Natural killer cell (primary cell): ENCODE results near the gene BRD3OS. TPM values are rescaled to one million over a fixed set of nuclear protein-coding genes. Genes with fewer than 3 reads are reported as not detected.

Source experiments
- ATAC-seq, 3 donors: fragments of 150-1000 bp in 2 of 3; fragments of 200-7000 bp in 1 of 3; cut with Tn5 transposase; 1 replicate in 1 of 3; 2 replicates in 2 of 3; pipeline ENCODE4 v1.10.0; 2021; ENCODE audit warnings: mild to moderate bottlenecking in 2 of 3, moderate library complexity in 2 of 3
- DNase-seq, 2 donors: peaks; one replicate each; pipeline versions ENCODE4 v3.0.0 to v3.0.0-alpha.2; 2013 to 2021; ENCODE audit warnings: mixed read lengths in 1 of 2
- H3K27ac ChIP-seq: one replicate; pipeline ENCODE4 v1.5.1; 2013; ENCODE audit warnings: mild to moderate bottlenecking, low read length
- H3K27me3 ChIP-seq: one replicate; pipeline ENCODE4 v1.6.1; 2013; ENCODE audit warnings: low read length; ENCODE audit not compliant: control insufficient read depth, insufficient read depth
- H3K36me3 ChIP-seq: one replicate; pipeline ENCODE4 v1.6.1; 2013; ENCODE audit warnings: low read length; ENCODE audit not compliant: control insufficient read depth, insufficient read depth
- H3K4me1 ChIP-seq: one replicate; pipeline ENCODE4 v1.6.1; 2013; ENCODE audit warnings: low read length; ENCODE audit not compliant: control insufficient read depth, insufficient read depth
- H3K4me3 ChIP-seq: one replicate; pipeline ENCODE4 v1.5.1; 2013; ENCODE audit warnings: low read length
- H3K9me3 ChIP-seq: one replicate; pipeline ENCODE4 v1.6.1; 2013; ENCODE audit warnings: low read length; ENCODE audit not compliant: control insufficient read depth, insufficient read depth
- H3K27ac Mint-ChIP-seq, 2 donors: one replicate each; pipeline ENCODE4 v1.8.0; 2022; ENCODE audit warnings: mild to moderate bottlenecking in 2 of 2, mixed read lengths in 2 of 2, moderate library complexity in 1 of 2
- H3K27me3 Mint-ChIP-seq, 2 donors: one replicate each; pipeline ENCODE4 v1.8.0; 2022; ENCODE audit warnings: low read depth in 2 of 2, mixed read lengths in 2 of 2
- H3K36me3 Mint-ChIP-seq: one replicate; pipeline ENCODE4 v1.8.0; 2022; ENCODE audit warnings: mixed read lengths
- H3K4me1 Mint-ChIP-seq, 2 donors: one replicate each; pipeline ENCODE4 v1.8.0; 2022; ENCODE audit warnings: mixed read lengths in 2 of 2
- H3K4me3 Mint-ChIP-seq: one replicate; pipeline ENCODE4 v1.8.0; 2022; ENCODE audit warnings: mild to moderate bottlenecking, moderate library complexity, mixed read lengths
- H3K9me3 Mint-ChIP-seq, 2 donors: one replicate each; pipeline ENCODE4 v1.8.0; 2022; ENCODE audit warnings: mixed read lengths in 2 of 2
- WGBS: methylation state at CpG from one replicate; pipeline ENCODE4 v1.1.7; 2013; ENCODE audit warnings: missing lambda C conversion rate; ENCODE audit not compliant: insufficient coverage; 5-methylcytosine and 5-hydroxymethylcytosine counted together
- intact Hi-C: fragments of 100-400 bp; cut with micrococcal nuclease; formaldehyde crosslinking; loops from one replicate; pipeline ENCODE4 v1.14.2; 2022
- total RNA-seq, 4 donors: library from RNA; stranded (reverse); fragments of 120-200 nt in 1 of 4; gene quantifications; one replicate each; pipeline versions ENCODE4 v1.2.3 to v1.2.4, GENCODE V29; 2013 to 2022
- TF ChIP-seq, protein P1 (sequence below): fragments of 200-600 bp; IDR thresholded peaks from one replicate; pipeline ENCODE4 v1.8.0; 2022; ENCODE audit warnings: antibody characterized with exemption

The BRD3OS gene
- total RNA-seq, 3 donors from 2014 or later (not counting 1 experiment from before 2014, with no cell fraction given) = 5.5 to 6.8 (median 6.5) TPM

DNA sequence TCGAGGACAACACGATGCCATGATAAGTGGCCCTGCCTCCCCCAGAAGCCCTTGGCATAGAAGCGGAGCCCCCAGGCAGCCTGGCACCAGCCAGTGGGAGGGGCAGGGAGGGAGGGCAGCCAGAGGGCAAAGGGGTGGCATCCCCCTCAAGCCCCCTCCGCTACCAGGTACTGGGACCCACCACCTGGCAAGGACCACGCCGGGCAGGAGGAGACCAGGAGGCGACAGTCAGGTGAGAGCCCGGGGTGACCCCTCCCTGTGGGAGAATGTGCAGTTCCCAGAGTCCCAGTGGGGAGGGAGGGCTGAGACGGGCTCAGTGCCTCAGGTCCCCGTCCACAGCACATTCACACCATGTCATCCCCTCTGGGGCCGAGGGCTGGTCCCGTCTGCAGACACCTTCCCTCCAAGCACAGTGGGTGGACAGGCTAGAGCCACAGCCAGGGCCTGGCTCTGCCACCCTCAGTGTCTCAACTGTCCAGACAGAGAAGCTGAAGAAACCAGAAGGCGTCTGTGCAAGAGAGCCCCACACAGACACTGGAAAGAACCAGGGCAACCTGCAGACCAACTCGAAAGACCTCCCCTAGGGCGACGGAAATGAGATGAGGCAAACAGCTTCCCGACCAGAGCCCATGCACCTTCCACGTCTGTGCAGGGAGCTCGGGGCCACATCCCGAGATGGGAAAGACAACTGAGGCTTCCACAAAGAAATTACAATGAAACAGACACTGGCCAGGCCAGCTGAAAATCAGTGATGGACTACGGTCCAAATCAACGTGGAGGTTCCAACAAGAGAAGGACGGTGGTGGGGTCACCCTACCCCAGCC, 31.4 kb downstream of the BRD3OS start:
- H3K36me3 Mint-ChIP-seq = peaks cover 2% of the 10 kb centered on the region
- H3K4me1 ChIP-seq = peaks cover 50% of the 10 kb centered on the region

DNA sequence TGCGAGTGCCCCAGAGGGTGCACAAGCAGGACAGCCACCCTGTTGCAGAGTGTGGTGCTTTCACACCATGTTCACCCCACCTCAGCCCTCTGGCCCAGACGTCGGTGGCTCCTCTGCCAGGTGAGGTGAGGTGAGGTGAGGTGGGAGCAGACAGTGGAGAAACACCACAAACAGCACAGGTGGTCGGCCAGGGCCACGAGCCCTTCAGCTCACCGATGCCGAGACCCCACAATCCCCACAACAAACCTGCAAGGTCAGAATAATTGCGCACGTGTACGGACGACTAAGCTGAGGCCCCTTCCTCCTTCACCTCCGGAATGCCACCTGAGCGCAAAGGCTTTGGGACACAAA, 32.0 kb downstream of the BRD3OS start:
- 93% methylated on average over 11 of the region's 13 CpGs for WGBS
- Mint-ChIP-seq H3K27ac (peak overlapping the region in 1 of 2 donors; percentile 24), H3K27me3 (no peaks in the 10 kb centered on the region), H3K4me3 (no peak overlapping the region), H3K36me3 (no peaks in the 10 kb centered on the region), H3K4me1 (peaks cover 7 to 56% of the 10 kb centered on the region in 2 donors), H3K9me3 (no peaks in the 10 kb centered on the region)
- TF ChIP-seq, protein P1, sequence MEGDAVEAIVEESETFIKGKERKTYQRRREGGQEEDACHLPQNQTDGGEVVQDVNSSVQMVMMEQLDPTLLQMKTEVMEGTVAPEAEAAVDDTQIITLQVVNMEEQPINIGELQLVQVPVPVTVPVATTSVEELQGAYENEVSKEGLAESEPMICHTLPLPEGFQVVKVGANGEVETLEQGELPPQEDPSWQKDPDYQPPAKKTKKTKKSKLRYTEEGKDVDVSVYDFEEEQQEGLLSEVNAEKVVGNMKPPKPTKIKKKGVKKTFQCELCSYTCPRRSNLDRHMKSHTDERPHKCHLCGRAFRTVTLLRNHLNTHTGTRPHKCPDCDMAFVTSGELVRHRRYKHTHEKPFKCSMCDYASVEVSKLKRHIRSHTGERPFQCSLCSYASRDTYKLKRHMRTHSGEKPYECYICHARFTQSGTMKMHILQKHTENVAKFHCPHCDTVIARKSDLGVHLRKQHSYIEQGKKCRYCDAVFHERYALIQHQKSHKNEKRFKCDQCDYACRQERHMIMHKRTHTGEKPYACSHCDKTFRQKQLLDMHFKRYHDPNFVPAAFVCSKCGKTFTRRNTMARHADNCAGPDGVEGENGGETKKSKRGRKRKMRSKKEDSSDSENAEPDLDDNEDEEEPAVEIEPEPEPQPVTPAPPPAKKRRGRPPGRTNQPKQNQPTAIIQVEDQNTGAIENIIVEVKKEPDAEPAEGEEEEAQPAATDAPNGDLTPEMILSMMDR = no peak
- H3K27me3 ChIP-seq = no peaks in the 10 kb centered on the region
- no peak overlapping the region for H3K4me3 ChIP-seq
- intact Hi-C loops = no loop called here
- no peak for ATAC-seq
- H3K27ac ChIP-seq = no peak overlapping the region
- no peaks in the 10 kb centered on the region for H3K9me3 ChIP-seq
- DNase-seq = no peak
- peaks cover 56% of the 10 kb centered on the region for H3K4me1 ChIP-seq
- peaks cover 13% of the 10 kb centered on the region for H3K36me3 ChIP-seq

More for the DNA sequence above, 31.4 kb downstream of the BRD3OS start:
- Histone ChIP-seq H3K9me3 (no peaks in the 10 kb centered on the region), H3K27ac (no peak overlapping the region), H3K4me3 (no peak overlapping the region), H3K36me3 (peaks cover 16% of the 10 kb centered on the region), H3K27me3 (no peaks in the 10 kb centered on the region)
- TF ChIP-seq, protein P1 = no peak
- H3K27ac Mint-ChIP-seq = peak overlapping the region in 1 of 2 donors; percentile 24
- ATAC-seq (no peak), DNase-seq (no peak)
- H3K9me3 Mint-ChIP-seq = no peaks in the 10 kb centered on the region
- no peaks in the 10 kb centered on the region for H3K27me3 Mint-ChIP-seq
- H3K4me1 Mint-ChIP-seq = peaks cover 7 to 53% of the 10 kb centered on the region in 2 donors
- 90% methylated on average over 21 of the region's 23 CpGs for WGBS
- intact Hi-C loops = no loop called here
- no peak overlapping the region for H3K4me3 Mint-ChIP-seq

DNA sequence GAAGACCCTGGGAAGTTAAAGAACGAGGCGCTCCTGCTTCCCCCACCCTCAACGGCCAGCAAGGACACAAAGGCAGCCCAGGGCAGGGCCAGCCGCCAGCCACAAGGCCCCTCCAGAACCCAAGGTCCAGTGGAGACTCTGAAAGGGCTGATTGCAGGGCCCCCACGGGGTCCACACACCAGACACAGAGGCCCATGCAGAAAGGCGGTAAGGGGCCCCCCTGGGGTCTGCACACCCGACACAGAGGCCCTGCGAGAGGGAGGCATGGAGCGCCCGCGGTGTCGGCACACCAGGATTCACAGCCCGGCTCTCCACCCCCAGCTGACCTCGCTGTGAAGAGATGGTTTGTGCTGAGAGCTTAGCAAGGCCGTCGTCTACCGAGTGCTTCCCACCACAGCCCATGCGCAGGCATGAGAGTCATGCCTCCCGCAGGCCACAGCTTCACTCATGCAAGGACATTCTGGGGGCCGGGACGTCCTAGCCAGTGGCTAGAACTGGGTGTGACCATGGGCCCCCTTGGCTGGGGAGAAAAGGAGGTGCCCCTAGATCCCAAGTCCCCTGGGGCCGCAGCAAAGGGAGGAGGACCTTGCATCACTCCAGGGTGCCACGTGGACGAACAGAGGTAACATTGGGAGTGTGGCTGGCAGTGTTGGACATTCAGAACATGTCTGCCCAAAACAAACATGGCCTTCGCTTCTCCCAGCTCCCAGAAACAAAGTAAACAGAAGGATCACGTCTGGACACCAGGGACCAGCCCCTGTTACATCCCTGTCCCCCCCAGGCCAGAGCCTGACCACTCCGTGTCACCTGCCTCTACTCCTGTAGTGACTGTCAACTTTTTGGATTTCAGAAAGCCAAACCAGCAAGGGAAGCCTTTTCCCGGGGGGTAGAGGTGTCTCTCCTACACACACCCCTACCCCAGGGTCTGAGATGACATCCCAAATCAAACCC, 32.7 kb downstream of the BRD3OS start:
- Histone ChIP-seq H3K27me3 (no peaks in the 10 kb centered on the region), H3K27ac (no peak overlapping the region), H3K4me3 (no peak overlapping the region), H3K4me1 (peaks cover 63% of the 10 kb centered on the region), H3K36me3 (peaks cover 5% of the 10 kb centered on the region), H3K9me3 (no peaks in the 10 kb centered on the region)
- WGBS = 90% methylated on average over 28 of the region's 28 CpGs
- no peak for ATAC-seq
- DNase-seq = no peak
- Mint-ChIP-seq H3K27me3 (no peaks in the 10 kb centered on the region), H3K4me1 (peaks cover 7 to 62% of the 10 kb centered on the region in 2 donors), H3K4me3 (no peak overlapping the region), H3K27ac (no peak overlapping the region), H3K36me3 (no peaks in the 10 kb centered on the region), H3K9me3 (no peaks in the 10 kb centered on the region)
- intact Hi-C loops = no loop called here
- TF ChIP-seq, protein P1 = no peak
